HG03108 (cell line): ENCODE results near the gene CD300A.

ENCODE experiments used
- ATAC-seq: cut with Tn5 transposase; IDR thresholded peaks from one replicate; pipeline ENCODE4 v1.9.1; 2021; ENCODE audit warnings: moderate library complexity; ENCODE audit not compliant: unreplicated experiment

CD300A gene

GRCh38 chr17:74466111-74466827, at the start of gene CD300A:
TSS of gene CD300A (plus strand) at chr17:74466634. CDS start at chr17:74466704, 70 bp downstream.
- ATAC-seq = no peak

DNA sequence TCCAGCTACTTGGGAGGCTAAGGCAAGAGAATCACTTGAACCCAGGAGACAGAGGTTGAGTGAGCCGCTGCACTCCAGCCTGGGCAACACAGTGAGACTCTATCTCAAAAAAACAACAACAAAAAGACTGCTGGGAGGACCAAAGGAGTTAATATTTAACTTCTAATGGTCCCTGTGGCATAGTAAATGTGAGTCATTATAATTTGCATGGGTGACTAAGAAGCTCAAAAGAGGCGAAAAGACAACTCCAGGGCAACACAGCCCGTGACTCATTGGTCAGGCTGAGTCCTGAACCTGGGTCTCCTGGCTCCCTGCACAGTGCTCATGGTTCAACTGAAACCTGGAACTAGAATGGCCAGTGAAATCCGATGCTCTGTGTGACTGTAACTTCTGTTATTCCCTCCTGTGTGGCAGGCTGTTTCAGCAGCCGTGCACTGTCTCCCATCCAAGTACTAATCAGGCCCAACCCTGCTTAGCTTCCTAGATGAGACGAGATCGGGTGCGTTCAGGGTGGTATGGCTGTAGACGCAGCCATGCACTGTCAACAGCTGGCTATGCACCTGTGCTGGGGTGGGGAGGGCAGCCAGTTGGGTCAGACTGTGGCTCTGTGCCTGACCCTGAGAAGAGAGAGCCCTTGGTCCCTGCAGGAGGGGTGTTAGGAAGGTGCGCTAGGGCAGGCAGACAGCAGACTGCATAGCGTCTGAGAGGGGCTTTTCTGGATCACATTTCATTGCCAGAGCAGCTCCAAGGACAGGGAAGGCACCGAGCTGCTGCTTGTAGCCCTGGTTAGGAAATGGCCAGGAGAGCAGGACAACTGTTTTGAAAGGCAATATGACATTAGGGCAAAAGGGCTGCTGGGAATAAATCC, 49.0 kb upstream of the CD300A start:
- peak; percentile 65 for ATAC-seq

- ATAC-seq = no peak
These were observed 46.5 kb upstream of the CD300A start for GRCh38 chr17:74419928-74420411.

GRCh38 chr17:74424117-74424516, 42.3 kb upstream of the CD300A start:
- no peak for ATAC-seq

DNA sequence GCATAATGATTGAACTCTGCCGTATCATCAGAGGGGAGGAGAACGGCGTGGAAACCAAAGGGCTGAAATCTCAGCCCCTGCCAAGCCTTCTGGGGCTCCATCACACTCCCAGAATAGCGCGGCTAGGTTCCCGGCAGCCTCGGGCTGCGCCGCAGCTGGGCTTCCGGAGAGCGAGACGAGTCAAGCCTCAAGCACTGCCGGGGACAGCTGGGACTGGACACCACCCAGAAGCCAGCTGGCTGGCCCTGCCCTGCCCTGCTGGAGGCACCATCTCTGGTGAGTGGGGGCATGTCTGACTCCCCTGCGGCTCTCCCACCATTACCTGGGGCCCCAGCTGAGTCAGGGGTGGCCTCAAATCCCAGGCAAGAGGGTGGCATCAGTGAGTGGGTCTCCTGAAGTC, 41.8 kb upstream of the CD300A start:
- ATAC-seq = no peak

DNA sequence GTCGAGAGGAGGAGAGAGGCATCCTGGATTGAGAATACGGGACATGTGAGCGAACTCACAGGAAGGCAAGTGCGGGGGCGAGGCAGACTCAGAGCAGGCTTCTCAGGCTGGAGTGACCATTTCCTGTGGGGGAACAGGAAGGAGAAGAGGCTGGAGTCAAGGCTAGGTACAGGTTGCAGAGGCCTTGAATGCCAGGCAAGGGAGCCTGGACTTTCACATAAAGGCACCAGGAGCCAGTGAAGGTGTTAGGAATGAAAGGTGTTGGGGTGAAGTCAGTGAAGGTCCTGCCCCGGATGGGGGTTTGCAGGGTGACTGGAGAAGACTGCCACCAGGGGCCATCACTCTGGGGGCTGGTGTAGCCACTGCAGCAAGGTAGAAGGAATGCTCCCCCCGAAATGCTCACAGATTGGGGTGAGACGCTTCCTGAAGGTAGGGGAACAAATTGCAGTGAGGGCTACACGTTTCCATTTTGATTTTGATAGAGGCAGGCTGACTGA, 39.8 kb upstream of the CD300A start:
- ATAC-seq = no peak

DNA sequence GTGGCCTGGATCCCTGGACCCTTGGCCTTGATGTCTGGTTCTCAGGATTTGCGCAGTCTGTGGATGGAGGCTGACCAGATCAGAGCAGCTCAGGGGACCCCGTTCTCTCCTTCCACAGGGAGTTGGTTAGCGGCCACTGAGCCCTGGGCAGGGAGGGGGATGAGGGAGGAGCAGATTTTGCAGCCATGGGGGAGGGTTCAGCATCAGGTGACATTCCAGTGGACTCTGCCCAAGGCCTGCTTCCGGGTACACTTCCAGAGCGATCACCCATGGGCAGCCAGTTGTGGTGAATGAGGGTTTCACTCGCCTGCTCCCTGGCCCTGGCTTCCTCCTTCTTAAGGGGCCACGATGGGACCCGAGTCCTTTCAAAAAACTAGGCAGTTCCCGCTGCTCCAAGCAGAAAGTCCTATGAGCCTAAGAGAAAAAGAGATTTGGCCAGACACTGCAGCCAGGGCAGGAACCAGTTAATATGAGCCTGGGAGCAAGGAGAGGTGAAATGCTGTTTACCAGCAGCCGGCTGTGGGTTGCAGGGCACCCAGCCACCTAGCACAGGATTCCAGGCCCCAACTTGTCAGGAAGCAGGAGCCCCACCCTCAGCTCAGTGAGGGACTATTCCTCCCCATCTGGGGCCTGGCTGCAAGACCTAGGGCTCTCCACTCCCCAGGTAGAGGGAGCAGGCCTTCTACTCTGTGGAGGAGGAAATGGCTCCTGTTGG, 39.2 kb upstream of the CD300A start:
- ATAC-seq = no peak

DNA sequence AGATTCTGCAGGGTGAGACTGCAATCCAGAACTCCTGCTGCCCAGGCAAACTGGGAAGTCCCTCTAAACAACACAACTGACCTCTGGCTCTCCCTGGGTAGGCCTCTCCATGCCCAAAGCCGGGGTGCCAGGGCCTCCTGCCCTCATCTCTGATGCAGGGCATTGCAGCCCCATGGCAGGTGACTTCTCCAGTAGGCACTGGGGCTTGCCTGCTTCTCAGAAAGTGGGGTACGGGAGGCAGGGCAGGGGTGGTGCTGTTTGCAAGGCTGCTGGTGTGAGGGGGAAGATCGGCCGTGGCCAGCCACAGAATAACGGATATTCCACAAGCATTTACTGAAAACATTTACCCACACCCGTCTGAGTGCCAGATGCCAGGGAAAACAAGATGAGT, 38.7 kb upstream of the CD300A start:
- no peak for ATAC-seq

- ATAC-seq = peak; percentile 6
These were observed 36.6 kb upstream of the CD300A start for GRCh38 chr17:74429604-74430384.

DNA sequence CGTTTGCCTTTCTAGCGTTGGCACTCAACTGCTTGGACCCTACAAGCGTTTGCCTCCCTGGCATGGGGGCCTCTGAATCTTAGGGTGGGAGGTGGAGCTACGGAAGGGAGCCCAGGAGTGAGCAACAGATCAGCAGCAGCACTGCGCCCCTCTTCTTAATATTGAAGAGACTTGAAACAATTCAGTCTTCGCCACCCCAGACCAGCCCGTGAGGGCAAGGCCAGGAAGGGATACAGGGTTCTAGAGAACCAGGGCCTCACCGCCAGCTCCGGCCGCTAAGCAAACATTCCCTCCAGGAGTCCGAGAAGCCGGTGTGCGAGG, 36.1 kb upstream of the CD300A start:
- ATAC-seq = no peak

GRCh38 chr17:74430706-74431567, 35.5 kb upstream of the CD300A start:
- ATAC-seq = peak; percentile 43

DNA sequence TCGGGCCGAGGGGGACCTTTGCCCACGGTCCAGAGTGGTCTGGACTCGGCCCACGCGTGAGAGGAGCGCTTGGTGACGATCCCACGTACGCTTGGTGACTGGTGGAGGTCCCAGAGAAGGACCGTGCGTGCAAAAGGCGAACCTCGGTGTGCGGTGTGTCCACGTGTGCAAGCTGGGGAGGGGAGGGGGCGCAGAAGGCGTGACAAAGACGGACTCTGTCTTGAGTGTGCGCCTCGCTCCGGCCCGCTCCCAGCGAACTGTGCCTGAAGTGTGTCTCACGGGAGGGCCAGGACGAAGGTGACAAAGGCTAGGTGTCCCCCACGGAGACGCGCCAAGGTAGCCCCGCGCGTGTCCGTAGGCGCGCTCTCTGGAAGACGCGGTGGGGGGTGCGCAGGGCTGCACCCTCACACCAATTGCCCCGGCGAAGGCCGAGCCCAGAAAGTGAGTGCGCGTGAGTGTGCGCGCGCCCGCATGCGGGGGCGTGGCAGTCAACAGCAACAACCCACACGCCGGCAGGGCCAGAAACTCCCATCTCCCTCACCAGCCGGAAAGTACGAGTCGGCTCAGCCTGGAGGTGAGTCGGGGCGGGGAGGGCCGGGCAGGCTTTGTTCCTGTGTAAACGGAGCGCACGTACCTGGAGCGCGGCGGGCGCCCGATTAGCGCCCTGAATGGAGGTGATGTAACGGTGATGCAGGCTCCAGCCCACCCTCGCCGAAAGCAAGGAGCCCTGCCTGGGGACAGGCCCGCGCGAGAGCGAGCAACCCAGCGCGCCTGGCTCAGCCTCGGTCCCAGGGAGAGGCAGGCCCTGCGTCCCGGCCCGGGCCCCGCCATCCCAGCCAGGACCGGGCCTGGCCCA, 34.6 kb upstream of the CD300A start, which contains the start of gene GPRC5C:
Gene GPRC5C (plus strand): TSS at position 521 of the 856 bp plus-strand sequence. CDS start 7,689 bp downstream, outside the sequence.
- ATAC-seq = no peak

DNA sequence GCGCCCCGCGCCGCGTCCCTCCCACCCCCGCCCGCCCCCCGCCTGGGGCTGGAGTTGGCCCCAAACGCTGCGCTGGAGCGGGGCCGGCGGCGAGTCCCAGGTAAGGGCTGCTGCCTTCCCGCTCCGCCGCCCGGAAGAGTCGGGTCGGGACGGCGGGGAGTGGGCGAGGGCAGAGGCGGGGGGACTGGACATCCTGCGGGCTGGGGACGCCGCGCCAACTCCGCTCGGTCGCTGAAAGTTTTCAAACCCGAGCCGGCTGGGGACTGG, 34.1 kb upstream of the CD300A start:
- no peak for ATAC-seq

DNA sequence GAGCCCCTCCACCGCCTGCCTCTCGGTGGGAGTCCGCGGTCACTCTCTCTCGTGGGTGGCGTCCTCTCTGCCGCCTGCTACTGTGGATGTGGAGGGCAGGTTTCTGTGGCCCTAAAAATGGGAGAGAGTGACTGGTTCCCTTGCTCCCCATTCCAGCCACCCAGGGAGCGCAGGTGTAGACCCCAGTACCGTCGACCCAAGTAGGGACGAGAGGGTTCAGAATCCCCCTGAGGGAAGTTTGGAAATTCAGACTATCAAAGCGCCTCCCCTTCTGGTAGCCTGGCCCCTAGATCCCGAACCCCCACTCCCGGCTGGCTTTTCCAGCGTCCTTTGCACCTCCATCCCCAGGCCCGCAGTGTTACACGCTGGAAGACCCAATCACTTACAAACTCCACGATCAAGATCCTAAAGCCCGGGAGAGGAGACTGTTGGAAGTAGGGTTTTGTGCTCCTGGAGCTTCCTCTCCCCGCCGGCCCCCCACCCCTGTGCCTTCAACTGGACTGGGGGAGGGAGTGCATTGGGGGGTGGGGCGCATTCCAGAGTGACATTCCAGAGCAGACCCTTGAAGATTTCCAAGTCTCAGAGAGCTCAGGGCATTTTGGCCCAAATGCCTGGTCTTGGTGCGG, 33.6 kb upstream of the CD300A start:
- ATAC-seq = no peak

DNA sequence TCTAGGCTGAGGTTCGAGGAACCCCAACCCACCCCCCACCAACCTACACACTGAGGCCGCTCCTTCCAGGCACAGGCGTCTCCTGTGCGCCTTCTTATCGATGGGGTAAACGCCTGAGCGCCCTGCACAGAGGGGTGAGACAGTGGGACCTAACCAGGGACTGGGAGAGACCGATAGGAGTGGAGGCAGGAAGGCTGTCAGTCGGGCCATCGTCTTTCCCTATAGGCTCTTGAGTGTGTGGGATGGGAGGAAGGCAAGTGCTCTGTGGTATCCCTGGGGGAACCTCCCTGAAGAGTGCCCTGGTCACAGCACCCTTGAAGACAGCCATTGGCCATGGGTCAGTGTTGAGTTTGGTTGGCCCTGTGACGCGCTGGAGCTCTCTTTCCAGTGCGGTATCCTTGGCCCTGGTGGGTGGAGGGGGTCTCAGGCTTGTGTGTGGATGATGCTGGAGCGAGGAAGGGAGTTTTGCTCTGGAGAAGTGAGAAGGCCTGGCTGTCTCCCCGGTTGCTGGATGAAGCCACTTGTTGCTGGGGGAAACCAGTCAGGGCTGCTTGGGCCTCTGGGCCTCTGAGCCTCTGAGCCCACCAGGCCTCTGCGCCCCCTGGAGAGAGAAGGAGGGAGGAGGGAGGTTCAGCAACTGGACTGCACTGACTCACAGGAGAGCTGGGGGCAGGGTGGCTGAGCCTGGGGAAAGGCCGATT, 32.9 kb upstream of the CD300A start:
- no peak for ATAC-seq

- ATAC-seq = no peak
These were observed 30.6 kb upstream of the CD300A start for GRCh38 chr17:74435775-74436359.

DNA sequence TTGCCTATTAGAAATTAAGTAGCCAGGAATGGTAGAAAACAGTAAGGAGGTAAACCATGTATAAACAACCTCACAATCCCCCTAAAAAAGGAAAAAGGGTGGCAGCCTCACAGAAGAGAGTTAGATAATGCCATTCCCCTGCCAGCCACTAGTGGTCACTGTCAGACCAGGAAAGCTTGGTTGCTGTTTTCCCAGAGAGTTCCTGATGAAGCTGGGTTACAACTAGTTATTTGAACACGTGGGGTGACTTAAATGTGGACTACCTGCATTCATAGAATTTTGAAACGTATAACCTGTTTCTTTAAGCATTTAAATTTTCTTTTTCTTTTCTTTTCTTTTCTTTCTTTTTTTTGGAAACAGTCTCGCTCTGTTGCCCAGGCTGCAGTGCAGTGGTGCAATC, 28.7 kb upstream of the CD300A start:
- no peak for ATAC-seq
